K562 (cell line): ENCODE data around the gene BLZF1. TPM values are rescaled to one million over a fixed set of nuclear protein-coding genes. Genes with fewer than 3 reads are reported as not detected.

Source experiments
- ARID3A ChIP-seq: IDR thresholded peaks from 2 replicates; pipeline ENCODE4 v1.6.1; 2012; ENCODE audit warnings: low read depth, low read length, improper control_type of control experiment, borderline replicate concordance
- CBFA2T3 ChIP-seq: fragments of 450-650 bp; IDR thresholded peaks from 2 replicates; pipeline ENCODE4 v1.6.1; 2017
- DDX20 ChIP-seq: fragments of 450-650 bp; IDR thresholded peaks from 2 replicates; pipeline ENCODE4 v1.6.1; 2016; ENCODE audit warnings: missing genetic modification characterization, low read depth, mild to moderate bottlenecking, missing compliant biosample characterization, moderate library complexity
- ETS1 ChIP-seq: conservative IDR thresholded peaks from 2 replicates; pipeline ENCODE4 v1.6.1; 2011; ENCODE audit warnings: low read depth, mild to moderate bottlenecking, low read length; ENCODE audit not compliant: control insufficient read depth
- FOXA3 ChIP-seq, 2 experiments: fragments of 450-650 bp in 1 of 2; sonication (generic) in 1 of 2; formaldehyde crosslinking; IDR thresholded peaks in 1 of 2; conservative IDR thresholded peaks in 1 of 2; 2 replicates each; pipeline versions ENCODE4 v1.4.0 to v1.8.0; 2020 to 2022; ENCODE audit warnings: mild to moderate bottlenecking in 2 of 2, missing genetic modification reagents in 1 of 2
- HDAC8 ChIP-seq: fragments of 450-650 bp; IDR thresholded peaks from 2 replicates; pipeline ENCODE4 v1.6.1; 2016; ENCODE audit warnings: mild to moderate bottlenecking, missing genetic modification characterization, moderate library complexity, missing compliant biosample characterization
- ILK ChIP-seq: fragments of 450-650 bp; IDR thresholded peaks from 2 replicates; pipeline ENCODE4 v1.6.1; 2016; ENCODE audit warnings: missing genetic modification characterization, low read depth, mild to moderate bottlenecking, missing compliant biosample characterization, moderate library complexity, borderline replicate concordance
- MAFG ChIP-seq: fragments of 450-650 bp; conservative IDR thresholded peaks from 2 replicates; pipeline ENCODE4 v1.6.1; 2016; ENCODE audit warnings: missing genetic modification characterization, missing compliant biosample characterization
- MTA3 ChIP-seq: fragments of 450-650 bp; formaldehyde crosslinking; IDR thresholded peaks from 2 replicates; pipeline ENCODE4 v1.6.1; 2017; ENCODE audit warnings: mild to moderate bottlenecking, borderline replicate concordance
- NONO ChIP-seq, 2 experiments: fragments of 200-400 bp in 1 of 2; fragments of 450-650 bp in 1 of 2; formaldehyde crosslinking in 1 of 2; IDR thresholded peaks; 2 replicates each; pipeline ENCODE4 v1.6.1; 2017; ENCODE audit warnings: low read depth in 2 of 2, mild to moderate bottlenecking in 2 of 2, moderate library complexity in 2 of 2, low read length in 1 of 2
- POLR3G ChIP-seq: IDR thresholded peaks from 2 replicates; pipeline ENCODE4 v1.6.1; 2011; ENCODE audit not compliant: insufficient read length, insufficient replicate concordance; ENCODE audit errors: extremely low read depth
- SIRT6 ChIP-seq: IDR thresholded peaks from one replicate; pipeline ENCODE4 v1.6.1; 2012; ENCODE audit warnings: low read depth, mild to moderate bottlenecking, control low read depth, inconsistent platforms, low read length, moderate library complexity
- XRCC5 ChIP-seq: fragments of 200-400 bp; formaldehyde crosslinking; IDR thresholded peaks from 2 replicates; pipeline ENCODE4 v1.6.1; 2017; ENCODE audit warnings: low read depth, mild to moderate bottlenecking, low read length
- ZBTB49 ChIP-seq: sonication (generic); formaldehyde crosslinking; IDR thresholded peaks from 2 replicates; pipeline ENCODE4 v1.8.0; 2022; ENCODE audit warnings: missing genetic modification reagents, mild to moderate bottlenecking, borderline replicate concordance
- ZNF239 ChIP-seq: fragments of 250-450 bp; sonication (Bioruptor Pico); IDR thresholded peaks from 2 replicates; pipeline ENCODE4 v1.4.0; 2020; ENCODE audit warnings: mild to moderate bottlenecking
- ZNF277 ChIP-seq: fragments of 250-450 bp; sonication (Bioruptor Pico); IDR thresholded peaks from 2 replicates; pipeline ENCODE4 v1.8.0; 2022; ENCODE audit warnings: inconsistent platforms, mild to moderate bottlenecking, moderate library complexity, borderline replicate concordance
- ZNF780A ChIP-seq: fragments of 250-450 bp; sonication (Bioruptor Pico); IDR thresholded peaks from 2 replicates; pipeline ENCODE4 v1.5.0; 2021; ENCODE audit warnings: mild to moderate bottlenecking
- polyA plus RNA-seq, 8 experiments: library from polyadenylated mRNA; depleted of rRNA in 4 of 8; stranded (reverse) in 5 of 8; unstranded in 3 of 8; fragments of >200 nt; fragmentation: Nextera tagmentation in 2 of 8; fragmentation: Illumina TruSeq in 1 of 8; extraction: Ambion mirVana in 2 of 8; extraction: Trizol in 1 of 8; gene quantifications; 2 replicates each; pipeline versions ENCODE4 v1.2.1 to v1.2.3, GENCODE V29; 2011 to 2014; ENCODE audit warnings: inconsistent platforms in 1 of 8, missing spikeins in 1 of 8
- total RNA-seq, 7 experiments: library from RNA; depleted of rRNA in 6 of 7; stranded (reverse); fragments of >200 nt in 6 of 7; fragmentation: Illumina TruSeq in 2 of 7; extraction: Trizol in 2 of 7; gene quantifications; 2 replicates each; pipeline versions ENCODE4 v1.2.1 to v1.2.3, GENCODE V29; 2011 to 2021; ENCODE audit warnings: low replicate concordance in 1 of 7
- TF ChIP-seq, protein P1 (sequence below): fragments of 250-450 bp; sonication (Bioruptor Pico); IDR thresholded peaks from 2 replicates; pipeline ENCODE4 v1.5.0; 2020; ENCODE audit warnings: mild to moderate bottlenecking
- TF ChIP-seq, protein P2 (sequence below): fragments of 250-450 bp; sonication (Bioruptor Pico); IDR thresholded peaks from 2 replicates; pipeline ENCODE4 v1.9.0; 2021; ENCODE audit warnings: mild to moderate bottlenecking

The BLZF1 gene
- total and polyA plus RNA-seq, 9 of the 15 experiments (the other 6 are each of a cell fraction or from before 2014, with no cell fraction given), result 20.5 to 32.8 (median 25.3) TPM

GRCh38 chr1:169346036-169346589 lies 21.9 kb upstream of the BLZF1 start (continued):
- TF ChIP-seq, protein P1, sequence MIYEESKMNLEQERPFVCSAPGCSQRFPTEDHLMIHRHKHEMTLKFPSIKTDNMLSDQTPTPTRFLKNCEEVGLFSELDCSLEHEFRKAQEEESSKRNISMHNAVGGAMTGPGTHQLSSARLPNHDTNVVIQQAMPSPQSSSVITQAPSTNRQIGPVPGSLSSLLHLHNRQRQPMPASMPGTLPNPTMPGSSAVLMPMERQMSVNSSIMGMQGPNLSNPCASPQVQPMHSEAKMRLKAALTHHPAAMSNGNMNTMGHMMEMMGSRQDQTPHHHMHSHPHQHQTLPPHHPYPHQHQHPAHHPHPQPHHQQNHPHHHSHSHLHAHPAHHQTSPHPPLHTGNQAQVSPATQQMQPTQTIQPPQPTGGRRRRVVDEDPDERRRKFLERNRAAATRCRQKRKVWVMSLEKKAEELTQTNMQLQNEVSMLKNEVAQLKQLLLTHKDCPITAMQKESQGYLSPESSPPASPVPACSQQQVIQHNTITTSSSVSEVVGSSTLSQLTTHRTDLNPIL (CRISPR knock-in tag), result no peak
- TF ChIP-seq MTA3, result no peak
- no peak for TF ChIP-seq ARID3A
- no peak for TF ChIP-seq ZNF239 (CRISPR knock-in tag)
- TF ChIP-seq, protein P2, sequence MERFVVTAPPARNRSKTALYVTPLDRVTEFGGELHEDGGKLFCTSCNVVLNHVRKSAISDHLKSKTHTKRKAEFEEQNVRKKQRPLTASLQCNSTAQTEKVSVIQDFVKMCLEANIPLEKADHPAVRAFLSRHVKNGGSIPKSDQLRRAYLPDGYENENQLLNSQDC (CRISPR knock-in tag), result no peak
- TF ChIP-seq ETS1, result no peak
- TF ChIP-seq MAFG (tag), result peak; percentile 69
- peak in 1 of 2 experiments; percentile 50; a peak in 1 of 4 replicates for TF ChIP-seq FOXA3 (CRISPR knock-in tag; conservative IDR thresholded peaks at IDR 0.05 in 1 of 2, IDR thresholded peaks at IDR 0.05 in 1 of 2)
- no peak for TF ChIP-seq DDX20 (tag)
- no peak for TF ChIP-seq ZNF780A (CRISPR knock-in tag)
- no peak for TF ChIP-seq ZBTB49 (CRISPR knock-in tag)
- TF ChIP-seq SIRT6, result no peak
- no peak for TF ChIP-seq HDAC8
- no peak for TF ChIP-seq ILK (tag)
- no peak for TF ChIP-seq NONO (IDR thresholded peaks at IDR 0.05; ENCODE audit: low read depth in 2 of 2, low read length in 1 of 2)
- TF ChIP-seq XRCC5, result no peak
- TF ChIP-seq POLR3G, result no peak
- peak; percentile 21; the same call in 1 of the 2 replicates for TF ChIP-seq CBFA2T3
- TF ChIP-seq ZNF277 (CRISPR knock-in tag), result no peak
